ENCODE data around the gene MFAP4.
A peak's percentile ranks its signal among the peaks of the same experiment; 100 is the strongest.

Gene MFAP4

DNA sequence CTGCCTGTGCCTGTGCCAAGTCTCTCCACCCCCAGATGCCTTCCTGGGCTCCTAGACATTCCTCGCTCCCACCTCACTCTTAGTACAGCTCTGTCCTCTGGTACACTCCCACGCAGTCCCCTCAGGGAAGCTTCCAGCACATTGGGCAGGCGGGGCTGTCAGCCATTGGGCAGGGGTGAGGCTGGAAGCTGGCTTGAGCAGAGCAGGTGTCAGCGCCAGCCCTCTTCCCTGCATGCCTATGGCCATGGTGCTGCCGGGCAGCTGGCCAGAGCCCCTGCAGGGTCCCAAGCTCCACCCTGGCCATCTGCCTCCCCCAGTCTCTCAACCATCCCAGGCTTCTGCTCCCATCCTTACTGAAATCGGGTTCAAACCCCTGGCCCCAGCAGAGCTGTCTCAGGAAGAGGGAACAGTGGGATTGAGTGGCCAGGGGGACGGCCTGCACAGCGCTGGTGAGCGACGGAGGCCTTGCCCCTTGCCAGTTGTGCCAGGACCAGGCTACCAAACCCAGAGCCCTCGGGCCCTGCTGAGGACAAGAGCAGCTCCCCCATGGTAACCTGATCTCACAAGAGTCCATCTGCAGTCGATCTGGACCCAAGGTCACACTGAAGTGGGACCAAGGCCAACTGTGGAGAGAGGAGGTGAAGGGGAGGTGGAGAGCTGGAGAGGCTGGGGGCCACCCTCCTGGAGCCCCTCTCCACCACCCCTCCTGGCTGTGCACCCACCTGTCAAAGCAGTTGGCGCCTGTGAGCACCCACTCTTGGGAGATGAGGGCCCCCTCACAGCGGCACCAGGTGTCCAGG, 22.1 kb downstream of the MFAP4 start:
- ATAC-seq (ENCODE audit: low read depth) = no peak
- peak; percentile 45 for DNase-seq (ENCODE audit: low spot score)
- H3K4me1 ChIP-seq (ENCODE audit: insufficient read depth, poor library complexity, severe bottlenecking) = no peaks in the 10 kb centered on the region

DNA sequence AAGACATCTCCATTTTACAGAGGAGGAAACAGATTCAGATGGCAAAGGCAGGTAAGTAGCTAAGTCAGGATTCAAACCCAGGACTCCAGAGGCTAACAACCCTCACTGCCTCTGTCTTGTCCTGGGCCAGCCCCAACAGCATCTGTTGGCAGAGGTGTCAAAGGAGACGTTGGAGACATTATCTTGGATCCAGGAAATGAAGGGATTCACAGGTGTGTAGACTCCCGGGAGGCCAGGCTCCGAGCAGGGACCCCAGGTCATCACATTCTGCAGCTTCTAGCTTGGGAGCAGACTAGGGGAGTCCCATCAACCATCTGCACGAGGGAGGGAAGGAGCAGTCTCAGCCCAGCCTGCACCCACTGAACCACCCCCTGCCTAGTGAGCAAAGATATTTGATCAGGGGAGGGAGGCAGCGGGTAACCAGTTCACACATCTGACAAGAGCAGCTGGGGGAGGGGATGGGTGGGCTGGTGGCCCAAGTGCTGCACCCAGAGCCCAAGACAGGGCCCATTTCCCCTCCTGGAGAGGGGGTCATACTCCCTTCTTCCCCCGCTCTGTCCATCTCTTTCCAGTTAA, 23.4 kb downstream of the MFAP4 start:
- no peak overlapping the region for H3K27ac ChIP-seq (ENCODE audit: poor library complexity, severe bottlenecking)
- no peaks in the 10 kb centered on the region for H3K9me3 ChIP-seq (ENCODE audit: severe bottlenecking)
- TF ChIP-seq, protein P1, sequence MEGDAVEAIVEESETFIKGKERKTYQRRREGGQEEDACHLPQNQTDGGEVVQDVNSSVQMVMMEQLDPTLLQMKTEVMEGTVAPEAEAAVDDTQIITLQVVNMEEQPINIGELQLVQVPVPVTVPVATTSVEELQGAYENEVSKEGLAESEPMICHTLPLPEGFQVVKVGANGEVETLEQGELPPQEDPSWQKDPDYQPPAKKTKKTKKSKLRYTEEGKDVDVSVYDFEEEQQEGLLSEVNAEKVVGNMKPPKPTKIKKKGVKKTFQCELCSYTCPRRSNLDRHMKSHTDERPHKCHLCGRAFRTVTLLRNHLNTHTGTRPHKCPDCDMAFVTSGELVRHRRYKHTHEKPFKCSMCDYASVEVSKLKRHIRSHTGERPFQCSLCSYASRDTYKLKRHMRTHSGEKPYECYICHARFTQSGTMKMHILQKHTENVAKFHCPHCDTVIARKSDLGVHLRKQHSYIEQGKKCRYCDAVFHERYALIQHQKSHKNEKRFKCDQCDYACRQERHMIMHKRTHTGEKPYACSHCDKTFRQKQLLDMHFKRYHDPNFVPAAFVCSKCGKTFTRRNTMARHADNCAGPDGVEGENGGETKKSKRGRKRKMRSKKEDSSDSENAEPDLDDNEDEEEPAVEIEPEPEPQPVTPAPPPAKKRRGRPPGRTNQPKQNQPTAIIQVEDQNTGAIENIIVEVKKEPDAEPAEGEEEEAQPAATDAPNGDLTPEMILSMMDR (IDR thresholded peaks at IDR 0.05; ENCODE audit: poor library complexity, severe bottlenecking) = no peak
- ATAC-seq (ENCODE audit: low read depth) = no peak
- H3K27me3 ChIP-seq (ENCODE audit: insufficient read depth, poor library complexity, severe bottlenecking) = no peaks in the 10 kb centered on the region
- DNase-seq (ENCODE audit: low spot score) = peak; percentile 23
- H3K4me1 ChIP-seq (ENCODE audit: insufficient read depth, poor library complexity, severe bottlenecking) = no peaks in the 10 kb centered on the region
- H3K4me3 ChIP-seq (ENCODE audit: severe bottlenecking) = no peak overlapping the region
- H3K36me3 ChIP-seq (ENCODE audit: low read depth) = no peaks in the 10 kb centered on the region

More for the DNA sequence above, 22.1 kb downstream of the MFAP4 start:
- Histone ChIP-seq H3K9me3 (ENCODE audit: severe bottlenecking) (no peaks in the 10 kb centered on the region), H3K27ac (ENCODE audit: poor library complexity, severe bottlenecking) (no peak overlapping the region), H3K36me3 (ENCODE audit: low read depth) (no peaks in the 10 kb centered on the region), H3K27me3 (ENCODE audit: insufficient read depth, poor library complexity, severe bottlenecking) (no peaks in the 10 kb centered on the region), H3K4me3 (ENCODE audit: severe bottlenecking) (no peak overlapping the region)
- TF ChIP-seq, protein P1 (IDR thresholded peaks at IDR 0.05; ENCODE audit: poor library complexity, severe bottlenecking) = no peak

DNA sequence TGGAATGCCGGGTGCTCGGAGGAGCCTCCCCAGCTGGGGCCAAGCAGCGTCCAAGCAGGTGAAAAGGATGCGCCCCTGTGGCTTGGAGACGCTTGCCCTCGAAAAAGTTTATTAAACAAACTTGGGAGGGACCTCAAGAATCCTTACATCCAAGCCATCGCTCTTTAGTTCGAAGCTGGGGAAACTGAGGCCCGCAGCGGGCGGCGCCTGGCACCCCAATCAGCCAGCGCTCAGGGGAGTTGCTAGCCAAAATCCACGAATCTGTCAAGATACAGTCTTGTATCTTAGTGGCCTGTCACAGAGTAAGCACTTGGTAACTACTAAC, 23.9 kb downstream of the MFAP4 start:
- no peaks in the 10 kb centered on the region for H3K27me3 ChIP-seq (ENCODE audit: insufficient read depth, poor library complexity, severe bottlenecking)
- H3K36me3 ChIP-seq (ENCODE audit: low read depth) = no peaks in the 10 kb centered on the region
- peak; percentile 15 for DNase-seq (ENCODE audit: low spot score)
- H3K9me3 ChIP-seq (ENCODE audit: severe bottlenecking) = no peaks in the 10 kb centered on the region
- TF ChIP-seq, protein P1 (IDR thresholded peaks at IDR 0.05; ENCODE audit: poor library complexity, severe bottlenecking) = peak; percentile 77
- H3K4me3 ChIP-seq (ENCODE audit: severe bottlenecking) = peak overlapping the region; percentile 61
- H3K4me1 ChIP-seq (ENCODE audit: insufficient read depth, poor library complexity, severe bottlenecking) = no peaks in the 10 kb centered on the region
- H3K27ac ChIP-seq (ENCODE audit: poor library complexity, severe bottlenecking) = peak overlapping the region; percentile 58
- ATAC-seq (ENCODE audit: low read depth) = no peak

DNA sequence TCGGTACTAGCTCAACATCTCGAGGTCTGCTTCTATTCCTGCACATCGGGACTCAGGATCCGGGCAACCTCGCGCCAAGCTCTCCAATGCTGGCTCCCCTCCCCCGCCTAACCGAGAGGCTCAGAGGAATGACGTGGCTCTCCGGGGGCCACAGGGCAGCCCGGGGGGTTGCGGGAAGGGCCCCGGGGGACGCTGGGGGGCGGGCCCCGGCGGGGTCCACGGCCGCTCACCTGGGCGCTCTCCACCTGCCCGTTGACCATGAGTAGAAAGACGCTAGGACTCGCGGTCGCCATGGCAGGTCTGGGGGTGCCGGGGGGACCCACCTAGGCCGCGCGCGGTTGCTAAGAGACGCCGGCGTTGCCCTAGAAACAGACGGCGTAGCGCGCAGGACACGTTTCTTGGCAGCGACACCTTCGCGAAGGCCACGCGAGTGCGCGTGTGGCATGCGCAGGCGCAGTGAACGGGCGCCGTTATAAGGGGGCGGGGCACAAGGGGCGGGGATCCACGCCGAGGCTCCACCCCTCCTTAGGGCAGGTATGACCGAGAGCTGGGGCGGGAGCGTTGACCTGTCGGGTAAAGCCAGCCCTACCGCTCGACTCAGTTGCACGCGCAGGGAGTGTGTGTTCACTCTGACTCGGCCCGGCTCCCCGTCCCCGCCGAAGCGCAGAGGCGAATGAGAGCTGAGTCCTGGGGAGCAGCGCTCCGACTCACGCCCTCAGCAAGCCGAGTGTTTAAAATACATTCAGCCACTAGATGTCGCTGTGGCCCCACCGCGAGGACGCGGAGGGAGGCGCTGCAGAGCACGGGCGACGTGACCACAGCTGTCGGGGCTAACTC, 24.5 kb downstream of the MFAP4 start, which contains the start of gene B9D1:
Gene B9D1 (minus strand): TSS at position 447 of the 837 bp plus-strand sequence. CDS start 154 bp downstream, at position 293.
- ATAC-seq (ENCODE audit: low read depth) (peak; percentile 79), DNase-seq (ENCODE audit: low spot score) (peak; percentile 89)
- H3K4me3 ChIP-seq (ENCODE audit: severe bottlenecking) = peak within 1 kb of the TSS; percentile 61
- TF ChIP-seq, protein P1 (IDR thresholded peaks at IDR 0.05; ENCODE audit: poor library complexity, severe bottlenecking) = peak; percentile 98
- H3K9me3 ChIP-seq (ENCODE audit: severe bottlenecking) = no peaks in the 10 kb centered on the region
- H3K27me3 ChIP-seq (ENCODE audit: insufficient read depth, poor library complexity, severe bottlenecking) = no peaks in the 10 kb centered on the region
- peak within 1 kb of the TSS; percentile 58 for H3K27ac ChIP-seq (ENCODE audit: poor library complexity, severe bottlenecking)
- no peaks in the 10 kb centered on the region for H3K36me3 ChIP-seq (ENCODE audit: low read depth)
- H3K4me1 ChIP-seq (ENCODE audit: insufficient read depth, poor library complexity, severe bottlenecking) = no peaks in the 10 kb centered on the region

Data from RWPE2 (cell line).